ENCODE data around the gene DDX39B.
A peak's percentile ranks its signal among the peaks of the same experiment; 100 is the strongest.
"Not testable (repeated sequence)": the region's sequence is repeated elsewhere in the genome, so short reads cannot be mapped to it uniquely, and the experiment has no call there.

Gene DDX39B

GRCh38 chr6:31541658-31542521, at the start of gene DDX39B:
Gene DDX39B (minus strand): TSS chr6:31542003. CDS start chr6:31540532, 1,471 bp downstream.
- peak; percentile 97 for DNase-seq

- not testable (repeated sequence) for DNase-seq
Measured at GRCh38 chr6:31590691-31591090, 48.9 kb upstream of the DDX39B start.

- DNase-seq: no peak
Measured at GRCh38 chr6:31588871-31589650, 47.3 kb upstream of the DDX39B start.

- no peak for DNase-seq
Measured at GRCh38 chr6:31587791-31588777, 46.3 kb upstream of the DDX39B start.

GRCh38 chr6:31586599-31587281, 44.9 kb upstream of the DDX39B start:
- no peak for DNase-seq

GRCh38 chr6:31586008-31586407, 44.2 kb upstream of the DDX39B start, which contains the start of gene LST1:
Gene LST1 (plus strand): TSS chr6:31586277. CDS start chr6:31587300, 1,023 bp downstream.
- no peak for DNase-seq

- no peak for DNase-seq
Measured at GRCh38 chr6:31585491-31585890, 43.7 kb upstream of the DDX39B start.

- DNase-seq: no peak
Measured at GRCh38 chr6:31582230-31582643, 40.4 kb upstream of the DDX39B start, which contains the start of gene LTB. Gene LTB (minus strand): TSS chr6:31582424. CDS start chr6:31582417, 7 bp downstream.

GRCh38 chr6:31581434-31582229, 39.8 kb upstream of the DDX39B start:
- DNase-seq: no peak

- DNase-seq: peak; percentile 94
Measured at GRCh38 chr6:31580807-31581433, 39.1 kb upstream of the DDX39B start.

- no peak for DNase-seq
Measured at GRCh38 chr6:31580438-31580740, 38.6 kb upstream of the DDX39B start.

GRCh38 chr6:31579546-31580437, 38.0 kb upstream of the DDX39B start:
- no peak for DNase-seq

GRCh38 chr6:31579119-31579505, 37.3 kb upstream of the DDX39B start:
- DNase-seq: no peak

- DNase-seq: no peak
Measured at GRCh38 chr6:31578184-31579118, 36.6 kb upstream of the DDX39B start.

- no peak for DNase-seq
Measured at GRCh38 chr6:31577579-31577966, 35.8 kb upstream of the DDX39B start.

- DNase-seq: no peak
Measured at GRCh38 chr6:31576897-31577578, 35.2 kb upstream of the DDX39B start.

- DNase-seq: no peak
Measured at GRCh38 chr6:31575952-31576685, 34.3 kb upstream of the DDX39B start.
